ENCODE results near the gene SESTD1. TPM values are rescaled to one million over a fixed set of nuclear protein-coding genes. Genes with fewer than 3 reads are reported as not detected.

SESTD1 gene
- total RNA-seq, 1 experiment from 2014 or later: 26.6 TPM

- no peak for ATAC-seq
- Histone ChIP-seq H3K4me3 (replicated peaks in 1 of 2; ENCODE audit: low read depth in 1 of 2, low read length in 2 of 2) (no peak overlapping the region), H3K27me3 (ENCODE audit: insufficient read depth, low read length) (no peaks in the 10 kb centered on the region), H3K4me1 (ENCODE audit: control insufficient read depth in 1 of 2, insufficient read depth in 2 of 2, low read length in 2 of 2) (no peaks in the 10 kb centered on the region), H3K27ac (ENCODE audit: low read depth, low read length) (no peak overlapping the region), H3K9ac (ENCODE audit: low read length) (no peak overlapping the region), H3K4me2 (ENCODE audit: low read length) (no peak overlapping the region), H4K20me1 (ENCODE audit: insufficient read depth) (no peaks in the 10 kb centered on the region), H3K9me3 (ENCODE audit: control insufficient read depth in 1 of 2, insufficient read depth in 1 of 2, low read depth in 1 of 2, low read length in 2 of 2) (no peaks in the 10 kb centered on the region), H3K79me2 (ENCODE audit: insufficient read depth, low read length) (no peaks in the 10 kb centered on the region), H2AFZ (ENCODE audit: low read depth, low read length, poor library complexity, severe bottlenecking) (no peak overlapping the region), H3K36me3 (ENCODE audit: control insufficient read depth in 1 of 2, insufficient read depth in 2 of 2, low read length in 2 of 2) (no peaks in the 10 kb centered on the region), H3K9me2 (ENCODE audit: insufficient read depth) (no peaks in the 10 kb centered on the region)
- CTCF ChIA-PET: no interaction called here
- TF ChIP-seq EZH2 (IDR thresholded peaks at IDR 0.05) (no peak), ZFX (IDR thresholded peaks at IDR 0.05) (no peak), ZNF274 (IDR thresholded peaks at IDR 0.05; ENCODE audit: low read depth, low read length) (no peak), MAX (IDR thresholded peaks at IDR 0.05) (no peak), ELF1 (IDR thresholded peaks at IDR 0.05; ENCODE audit: borderline replicate concordance, low read depth) (no peak), YY1 (IDR thresholded peaks at IDR 0.05; ENCODE audit: extremely low read depth, insufficient replicate concordance, low read depth, low read length) (no peak), TCF7L2 (IDR thresholded peaks at IDR 0.05; ENCODE audit: borderline replicate concordance, extremely low read depth, insufficient read depth, insufficient read length) (no peak), SIN3A (IDR thresholded peaks at IDR 0.05; ENCODE audit: low read depth) (no peak)
- TF ChIP-seq, protein P1, sequence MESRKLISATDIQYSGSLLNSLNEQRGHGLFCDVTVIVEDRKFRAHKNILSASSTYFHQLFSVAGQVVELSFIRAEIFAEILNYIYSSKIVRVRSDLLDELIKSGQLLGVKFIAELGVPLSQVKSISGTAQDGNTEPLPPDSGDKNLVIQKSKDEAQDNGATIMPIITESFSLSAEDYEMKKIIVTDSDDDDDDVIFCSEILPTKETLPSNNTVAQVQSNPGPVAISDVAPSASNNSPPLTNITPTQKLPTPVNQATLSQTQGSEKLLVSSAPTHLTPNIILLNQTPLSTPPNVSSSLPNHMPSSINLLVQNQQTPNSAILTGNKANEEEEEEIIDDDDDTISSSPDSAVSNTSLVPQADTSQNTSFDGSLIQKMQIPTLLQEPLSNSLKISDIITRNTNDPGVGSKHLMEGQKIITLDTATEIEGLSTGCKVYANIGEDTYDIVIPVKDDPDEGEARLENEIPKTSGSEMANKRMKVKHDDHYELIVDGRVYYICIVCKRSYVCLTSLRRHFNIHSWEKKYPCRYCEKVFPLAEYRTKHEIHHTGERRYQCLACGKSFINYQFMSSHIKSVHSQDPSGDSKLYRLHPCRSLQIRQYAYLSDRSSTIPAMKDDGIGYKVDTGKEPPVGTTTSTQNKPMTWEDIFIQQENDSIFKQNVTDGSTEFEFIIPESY (IDR thresholded peaks at IDR 0.05; ENCODE audit: extremely low read depth, insufficient replicate concordance, low read length): no peak
- TF ChIP-seq, protein P2, sequence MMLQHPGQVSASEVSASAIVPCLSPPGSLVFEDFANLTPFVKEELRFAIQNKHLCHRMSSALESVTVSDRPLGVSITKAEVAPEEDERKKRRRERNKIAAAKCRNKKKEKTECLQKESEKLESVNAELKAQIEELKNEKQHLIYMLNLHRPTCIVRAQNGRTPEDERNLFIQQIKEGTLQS (IDR thresholded peaks at IDR 0.05): no peak
- intact Hi-C loops (cut with micrococcal nuclease): loop anchor here (10.0 kb wide), 1 partner anchor 359 kb away; no protein-coding TSS in a partner anchor
- no TSS peak for BruUV-seq (replicated peaks)
- no peak for DNase-seq (ENCODE audit: low read depth, low spot score)
- RAD21 ChIA-PET (ENCODE audit: low non-redundant PET in 1 of 2, low total read pairs in 2 of 2, uncharacterized antibody in 2 of 2, unreplicated experiment in 2 of 2): no interaction called here
- POLR2A ChIA-PET: no interaction called here
These were observed 140.3 kb downstream of the SESTD1 start for GRCh38 chr2:179124282-179124681.

All from HCT116 (cell line).